ENCODE data around the gene CLPTM1.

DNA sequence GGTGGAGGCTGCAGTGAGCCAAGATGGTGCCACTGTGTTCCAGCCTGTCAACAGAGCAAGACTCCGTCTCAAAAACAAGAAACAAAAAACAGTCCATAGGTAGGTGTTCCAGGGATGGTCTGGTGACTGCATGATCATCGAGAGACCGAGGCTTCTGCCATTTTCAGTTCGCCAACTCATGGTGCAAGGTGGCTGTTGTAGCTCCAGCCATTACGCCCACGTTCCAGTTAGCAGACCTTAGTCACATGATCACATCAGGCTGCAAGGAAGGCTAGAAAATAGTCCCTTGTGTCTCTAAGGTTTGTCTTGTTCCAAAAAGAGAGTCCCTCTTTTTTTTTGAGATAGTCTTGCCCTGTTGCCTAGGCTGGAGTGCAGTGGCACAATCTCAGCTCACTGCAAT, 80.6 kb downstream of the CLPTM1 start:
- TF ChIP-seq, protein P1, sequence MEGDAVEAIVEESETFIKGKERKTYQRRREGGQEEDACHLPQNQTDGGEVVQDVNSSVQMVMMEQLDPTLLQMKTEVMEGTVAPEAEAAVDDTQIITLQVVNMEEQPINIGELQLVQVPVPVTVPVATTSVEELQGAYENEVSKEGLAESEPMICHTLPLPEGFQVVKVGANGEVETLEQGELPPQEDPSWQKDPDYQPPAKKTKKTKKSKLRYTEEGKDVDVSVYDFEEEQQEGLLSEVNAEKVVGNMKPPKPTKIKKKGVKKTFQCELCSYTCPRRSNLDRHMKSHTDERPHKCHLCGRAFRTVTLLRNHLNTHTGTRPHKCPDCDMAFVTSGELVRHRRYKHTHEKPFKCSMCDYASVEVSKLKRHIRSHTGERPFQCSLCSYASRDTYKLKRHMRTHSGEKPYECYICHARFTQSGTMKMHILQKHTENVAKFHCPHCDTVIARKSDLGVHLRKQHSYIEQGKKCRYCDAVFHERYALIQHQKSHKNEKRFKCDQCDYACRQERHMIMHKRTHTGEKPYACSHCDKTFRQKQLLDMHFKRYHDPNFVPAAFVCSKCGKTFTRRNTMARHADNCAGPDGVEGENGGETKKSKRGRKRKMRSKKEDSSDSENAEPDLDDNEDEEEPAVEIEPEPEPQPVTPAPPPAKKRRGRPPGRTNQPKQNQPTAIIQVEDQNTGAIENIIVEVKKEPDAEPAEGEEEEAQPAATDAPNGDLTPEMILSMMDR (IDR thresholded peaks at IDR 0.05): no peak
- no peak for TF ChIP-seq POLR2A (IDR thresholded peaks at IDR 0.05)
